Effector CD4-positive, alpha-beta T cell (primary cell): ENCODE data around the gene SGSM1.

Source experiments
- DNase-seq: peaks from one replicate; pipeline ENCODE4 v3.0.0-alpha.2; 2020

Gene SGSM1

GRCh38 chr22:24806663-24807001 is 621 bp downstream of the SGSM1 start:
- no peak for DNase-seq

- no peak for DNase-seq
These were observed 1.4 kb downstream of the SGSM1 start for GRCh38 chr22:24807284-24807950.

- DNase-seq: no peak
These were observed 3.3 kb downstream of the SGSM1 start for GRCh38 chr22:24809331-24809730.

GRCh38 chr22:24810043-24810749 is 4.2 kb downstream of the SGSM1 start:
- DNase-seq: no peak

DNA sequence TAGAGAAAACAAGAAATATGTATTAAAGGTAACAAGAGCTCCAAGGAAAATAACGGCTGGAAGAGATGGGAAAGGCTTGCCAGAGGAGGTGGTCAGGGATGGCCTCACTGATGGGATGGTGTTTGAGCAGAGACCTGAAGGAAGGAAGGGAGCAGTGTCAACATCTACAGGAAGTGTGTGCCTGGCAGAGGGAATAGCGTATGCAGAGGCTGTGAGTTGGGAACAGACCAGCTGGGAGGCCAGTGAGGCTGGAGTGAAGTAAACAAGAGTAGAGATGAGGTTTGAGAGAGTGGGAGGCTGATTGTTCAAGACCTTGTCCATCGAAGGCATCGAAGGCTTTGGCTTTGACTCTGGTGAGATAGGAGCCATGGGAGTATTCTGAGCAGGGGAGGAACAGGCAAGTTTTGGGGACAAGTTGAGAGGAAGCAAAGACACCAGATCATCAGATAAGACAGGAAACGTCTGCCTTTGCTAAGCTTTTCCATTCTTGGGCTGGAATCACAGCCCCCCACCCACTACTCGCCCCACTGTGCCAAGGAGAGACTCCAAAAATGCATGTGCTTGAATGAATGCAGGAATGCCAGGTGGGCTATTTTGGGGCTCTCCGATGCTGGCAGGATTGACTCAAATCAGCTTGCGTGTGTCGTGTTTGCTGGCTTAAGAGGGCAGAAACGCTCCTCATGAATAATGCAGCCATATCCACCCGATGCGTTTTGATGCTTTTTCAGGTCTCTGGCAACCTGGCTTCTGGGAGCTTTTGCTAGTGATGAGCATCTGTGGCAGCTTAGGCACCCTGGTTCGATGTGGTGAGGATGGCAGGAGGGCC is 7.2 kb downstream of the SGSM1 start:
- no peak for DNase-seq

GRCh38 chr22:24813861-24814770 is 8.1 kb downstream of the SGSM1 start:
- DNase-seq: no peak

- DNase-seq: no peak
These were observed 10.8 kb downstream of the SGSM1 start for GRCh38 chr22:24816806-24817205.

GRCh38 chr22:24819487-24819886 is 13.5 kb downstream of the SGSM1 start:
- DNase-seq: no peak

DNA sequence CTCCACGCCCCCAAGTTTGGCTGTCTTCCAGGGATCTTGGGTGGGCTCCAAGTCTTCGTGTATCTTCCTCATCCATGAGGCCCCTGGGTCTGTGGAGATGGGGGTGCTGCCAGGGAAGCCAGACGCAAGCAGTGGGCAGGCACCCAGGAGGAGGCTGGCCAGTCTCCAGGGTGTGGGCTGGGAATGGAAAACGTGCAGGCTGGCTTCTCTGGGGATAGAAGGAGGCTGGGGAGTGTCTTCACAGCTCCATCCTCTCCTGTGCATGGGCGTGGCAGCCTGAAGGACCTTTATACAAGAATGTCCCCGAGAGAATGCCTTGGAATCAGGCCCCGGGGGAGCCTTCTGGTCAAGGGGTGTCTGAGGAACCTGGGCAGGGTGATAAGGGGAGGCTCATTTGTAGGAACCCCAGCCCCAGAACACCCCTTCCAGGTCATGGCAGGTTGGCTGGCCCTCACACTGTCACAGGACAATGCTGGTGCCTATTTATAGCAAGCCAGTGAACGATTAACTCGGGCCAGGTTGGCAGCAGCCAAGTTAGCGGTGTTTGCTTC is 14.0 kb downstream of the SGSM1 start:
- DNase-seq: no peak

DNA sequence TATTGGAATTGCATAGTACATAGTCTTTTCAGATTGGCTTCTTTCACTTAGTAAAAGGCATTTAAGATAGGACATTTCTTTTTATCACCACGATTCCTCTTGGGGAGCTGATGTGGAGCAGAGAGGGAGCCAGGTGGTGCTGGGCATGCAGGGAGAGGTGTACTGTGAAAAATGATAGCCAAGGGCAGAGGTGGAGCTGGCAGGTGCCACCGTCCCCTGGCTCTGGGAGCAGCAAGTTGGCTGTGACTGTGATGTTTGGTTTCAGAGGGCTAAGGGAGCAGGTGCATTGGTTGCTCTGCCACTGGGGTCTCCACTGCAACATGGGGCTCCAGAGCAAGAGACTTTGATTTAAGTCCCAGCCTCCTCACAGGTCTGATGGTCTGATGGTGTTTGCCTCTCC is 16.5 kb downstream of the SGSM1 start:
- DNase-seq: no peak

DNA sequence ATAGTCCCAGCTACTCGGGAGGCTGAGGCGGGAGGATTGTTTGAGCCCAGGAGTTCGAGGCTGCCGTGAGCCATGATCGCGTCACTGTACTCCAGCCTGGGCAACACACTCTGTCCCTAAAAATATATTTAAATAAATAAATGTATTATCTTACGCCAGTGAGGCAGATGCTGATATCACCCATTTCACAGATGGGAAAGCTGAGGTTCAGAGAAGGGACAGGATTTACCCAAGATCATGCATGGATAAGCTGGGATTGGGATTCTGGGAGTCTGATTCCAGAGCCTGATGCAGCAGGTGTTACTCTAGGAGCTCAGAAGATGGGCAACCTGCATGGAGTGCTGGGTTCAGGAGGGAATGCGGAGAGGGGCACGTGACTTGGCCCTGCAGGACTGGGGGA is 17.8 kb downstream of the SGSM1 start:
- no peak for DNase-seq

GRCh38 chr22:24824250-24824649 is 18.2 kb downstream of the SGSM1 start:
- no peak for DNase-seq

GRCh38 chr22:24824915-24825314 is 18.9 kb downstream of the SGSM1 start:
- DNase-seq: no peak

DNA sequence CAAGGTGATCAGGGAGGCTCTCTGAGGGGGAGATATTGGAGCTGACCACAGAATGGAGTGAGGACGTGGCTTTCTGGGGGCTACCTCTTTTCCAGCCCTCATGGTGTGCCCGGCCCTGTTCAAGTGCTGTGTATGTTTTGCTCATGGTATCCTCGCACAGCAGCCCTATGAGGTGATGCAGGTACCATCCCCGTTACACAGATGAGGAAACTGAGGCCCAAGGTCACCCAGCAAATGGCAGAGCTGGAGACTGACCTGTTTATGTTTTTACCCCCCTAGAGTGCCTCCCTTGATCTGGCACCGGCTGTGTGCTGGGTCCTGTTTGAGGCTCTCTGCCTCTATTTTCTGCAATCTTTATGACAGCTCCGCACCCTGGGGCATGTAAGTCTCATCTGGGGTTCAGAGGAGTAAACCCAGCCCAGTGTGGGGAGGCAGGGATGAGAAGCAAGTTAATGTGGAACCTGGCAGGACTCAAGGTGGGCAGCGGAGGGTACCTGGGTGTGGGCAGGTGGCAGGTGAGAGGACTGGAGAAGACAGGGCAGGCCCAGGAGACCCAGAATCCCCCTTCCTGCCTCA is 20.8 kb downstream of the SGSM1 start:
- DNase-seq: no peak

DNA sequence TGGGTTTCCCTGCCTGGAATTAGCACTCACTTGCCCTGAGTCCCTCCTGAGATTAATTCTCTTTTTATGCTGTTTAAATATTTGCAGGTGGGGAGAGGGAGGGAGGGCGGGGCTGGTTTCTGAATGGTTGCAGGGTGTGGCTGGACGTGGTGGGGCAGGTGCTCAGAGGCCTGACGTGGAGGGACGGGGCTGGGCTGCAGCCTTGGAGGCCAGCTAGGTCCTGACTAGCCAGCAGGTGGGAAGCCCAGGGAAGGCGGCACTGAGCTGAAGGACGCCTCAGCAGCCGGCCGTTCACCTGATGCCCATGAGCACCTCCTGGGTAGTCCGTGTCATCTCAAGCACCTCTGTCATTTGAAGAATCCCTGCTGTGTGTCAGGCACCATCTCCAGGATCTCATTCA is 21.3 kb downstream of the SGSM1 start:
- DNase-seq: no peak

DNA sequence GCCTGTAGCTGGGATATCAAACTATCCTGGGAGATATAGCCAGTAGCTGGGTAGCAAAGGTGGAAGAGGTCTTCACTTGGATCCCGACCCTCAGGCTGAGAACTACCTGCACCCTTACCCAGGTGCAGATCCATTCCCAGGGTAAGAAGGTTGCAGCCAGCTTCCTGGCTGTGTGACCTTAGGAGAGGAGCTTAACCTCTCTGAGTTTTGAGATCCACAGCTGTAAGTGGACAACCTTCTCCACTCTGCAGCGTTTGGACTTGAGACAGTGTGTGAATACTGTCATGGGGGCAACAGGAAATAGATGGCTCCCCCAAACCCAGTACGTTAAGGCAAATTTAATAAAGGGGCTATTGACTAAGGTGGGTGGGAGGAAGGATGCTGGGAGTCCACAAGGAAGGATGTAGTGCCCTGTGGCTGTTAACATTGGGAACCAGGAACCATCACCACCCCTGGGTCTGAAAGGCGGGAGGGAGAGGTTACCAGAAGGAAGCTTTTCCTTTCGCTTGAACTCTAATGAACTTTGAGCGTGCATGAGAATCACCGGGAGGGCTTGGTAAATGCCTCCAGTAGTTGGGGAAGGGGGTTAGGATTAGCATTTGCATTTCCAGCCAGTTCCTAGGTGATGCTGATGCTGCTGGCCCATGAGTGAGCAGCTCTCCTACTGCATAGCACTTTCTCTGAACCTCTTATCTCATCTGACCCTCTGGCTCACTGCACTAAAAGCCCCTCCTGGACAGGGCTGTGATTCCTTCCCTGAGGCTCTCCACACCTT is 24.4 kb downstream of the SGSM1 start:
- DNase-seq: no peak

GRCh38 chr22:24831687-24832086 is 25.7 kb downstream of the SGSM1 start:
- DNase-seq: no peak

- DNase-seq: no peak
These were observed 28.0 kb downstream of the SGSM1 start for GRCh38 chr22:24833881-24834495.

DNA sequence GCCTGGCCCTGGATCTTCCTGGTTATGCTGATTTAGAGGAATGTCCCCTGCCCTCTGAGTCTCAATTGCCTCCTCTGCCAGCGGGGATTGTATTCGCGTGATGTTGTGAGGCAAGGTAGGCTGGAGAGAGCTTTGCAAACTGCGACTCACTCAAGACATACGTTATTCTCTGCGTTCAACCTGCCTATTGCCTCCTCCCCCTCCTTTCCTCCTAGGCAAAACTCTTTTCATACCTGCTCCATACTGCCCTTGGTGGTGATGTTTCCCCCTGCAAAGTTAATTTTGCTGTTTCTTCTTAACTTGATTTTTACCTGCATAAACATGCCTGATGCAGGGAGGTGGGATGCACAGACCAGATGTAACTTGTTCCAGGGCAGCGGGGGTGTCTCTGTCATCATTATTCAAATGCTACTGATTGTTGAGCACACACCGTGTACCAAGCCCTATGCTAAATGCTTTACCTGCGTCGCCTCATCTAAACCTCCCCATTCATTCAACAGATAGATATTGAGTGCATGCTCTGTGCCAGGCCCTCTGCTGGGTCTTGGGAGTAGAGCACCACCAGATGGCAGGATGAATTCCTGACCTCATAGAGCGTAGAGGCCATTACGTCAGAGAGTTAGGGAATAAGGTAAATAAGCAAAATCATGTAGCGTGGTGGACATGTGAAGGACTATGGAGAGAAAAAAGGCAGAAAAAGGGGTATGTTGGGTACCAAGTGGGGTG is 29.0 kb downstream of the SGSM1 start:
- DNase-seq: no peak

DNA sequence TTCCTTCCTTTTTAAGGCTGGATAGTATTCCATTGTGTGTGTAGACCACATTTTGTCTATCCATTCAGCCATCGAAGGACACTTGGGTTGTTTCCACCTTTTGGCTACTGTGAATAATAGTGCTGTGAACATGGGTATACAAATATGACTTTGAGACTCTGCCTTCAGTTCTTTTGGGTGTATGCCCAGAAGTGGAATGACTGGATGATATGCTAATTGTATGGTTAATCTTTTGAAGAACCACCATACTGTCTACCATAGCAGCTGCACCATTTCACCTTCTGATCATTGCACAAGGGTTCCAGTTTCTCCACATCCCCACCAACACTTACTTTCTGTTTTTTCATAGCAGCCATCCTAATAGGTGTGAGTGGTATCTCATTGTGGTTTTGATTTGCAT is 30.3 kb downstream of the SGSM1 start:
- no peak for DNase-seq
